Measurements from ENCODE around the gene BNIP1. TPM values are rescaled to one million over a fixed set of nuclear protein-coding genes. Genes with fewer than 3 reads are reported as not detected.

Gene BNIP1
- total RNA-seq, 1 donor from 2014 or later: 13.2 TPM

DNA sequence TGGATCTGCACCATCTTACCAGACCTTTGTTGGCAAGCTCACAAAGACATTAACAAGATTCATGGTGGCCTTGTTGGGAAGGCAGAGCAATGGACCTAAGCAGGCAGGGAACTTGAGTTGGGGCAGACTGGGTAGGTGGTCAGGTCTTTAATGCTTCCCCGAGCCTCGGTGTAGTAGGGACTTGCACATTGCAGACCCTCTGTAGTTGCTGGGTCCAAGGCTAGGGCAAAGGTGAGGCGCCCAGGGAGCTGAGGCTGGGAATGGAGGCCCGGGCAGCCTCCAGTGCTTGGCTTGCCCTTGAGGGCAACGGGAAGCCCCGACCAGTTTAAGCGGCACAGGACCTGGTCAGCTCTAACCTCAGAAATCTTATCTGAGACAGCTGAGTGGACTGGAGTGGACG is 66.5 kb downstream of the BNIP1 start:
- H3K79me2 ChIP-seq (ENCODE audit: insufficient read depth, low read length): no peaks in the 10 kb centered on the region
- H3K9me3 Mint-ChIP-seq (ENCODE audit: unreplicated experiment): peaks cover 6% of the 10 kb centered on the region
- H3K36me3 ChIP-seq (ENCODE audit: insufficient read depth, low read length): no peaks in the 10 kb centered on the region
- H3K4me3 ChIP-seq (ENCODE audit: insufficient read depth, low read depth, low read length): no peak overlapping the region
- FAIRE-seq (no peak), DNase-seq (ENCODE audit: low read depth) (no peak)
- H3K9me3 ChIP-seq (ENCODE audit: insufficient read depth, low read depth, low read length): no peaks in the 10 kb centered on the region
- H3K9ac ChIP-seq (ENCODE audit: low read length): no peak overlapping the region
- H4K20me1 ChIP-seq (ENCODE audit: insufficient read depth, low read length): no peaks in the 10 kb centered on the region
- H3K27me3 Mint-ChIP-seq (ENCODE audit: low read depth, unreplicated experiment): peaks cover 66% of the 10 kb centered on the region
- H3K4me2 ChIP-seq (ENCODE audit: low read length): no peak overlapping the region
- no peak overlapping the region for H2AFZ ChIP-seq (ENCODE audit: low read depth, low read length)
- no peak overlapping the region for H3K4me3 Mint-ChIP-seq (ENCODE audit: unreplicated experiment)
- no peak for TF ChIP-seq EZH2 (IDR thresholded peaks at IDR 0.05; ENCODE audit: insufficient read depth, low read length)
- TF ChIP-seq, protein P1, sequence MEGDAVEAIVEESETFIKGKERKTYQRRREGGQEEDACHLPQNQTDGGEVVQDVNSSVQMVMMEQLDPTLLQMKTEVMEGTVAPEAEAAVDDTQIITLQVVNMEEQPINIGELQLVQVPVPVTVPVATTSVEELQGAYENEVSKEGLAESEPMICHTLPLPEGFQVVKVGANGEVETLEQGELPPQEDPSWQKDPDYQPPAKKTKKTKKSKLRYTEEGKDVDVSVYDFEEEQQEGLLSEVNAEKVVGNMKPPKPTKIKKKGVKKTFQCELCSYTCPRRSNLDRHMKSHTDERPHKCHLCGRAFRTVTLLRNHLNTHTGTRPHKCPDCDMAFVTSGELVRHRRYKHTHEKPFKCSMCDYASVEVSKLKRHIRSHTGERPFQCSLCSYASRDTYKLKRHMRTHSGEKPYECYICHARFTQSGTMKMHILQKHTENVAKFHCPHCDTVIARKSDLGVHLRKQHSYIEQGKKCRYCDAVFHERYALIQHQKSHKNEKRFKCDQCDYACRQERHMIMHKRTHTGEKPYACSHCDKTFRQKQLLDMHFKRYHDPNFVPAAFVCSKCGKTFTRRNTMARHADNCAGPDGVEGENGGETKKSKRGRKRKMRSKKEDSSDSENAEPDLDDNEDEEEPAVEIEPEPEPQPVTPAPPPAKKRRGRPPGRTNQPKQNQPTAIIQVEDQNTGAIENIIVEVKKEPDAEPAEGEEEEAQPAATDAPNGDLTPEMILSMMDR (IDR thresholded peaks at IDR 0.05; ENCODE audit: insufficient read depth, low read depth, low read length): no peak
- no peak overlapping the region for H3K27ac Mint-ChIP-seq (ENCODE audit: unreplicated experiment)
- H3K27ac ChIP-seq (ENCODE audit: low read depth, low read length): no peak overlapping the region
- H3K4me1 Mint-ChIP-seq (ENCODE audit: low read depth, unreplicated experiment): no peaks in the 10 kb centered on the region
- H3K36me3 Mint-ChIP-seq (ENCODE audit: low read depth, unreplicated experiment): no peaks in the 10 kb centered on the region
- no peaks in the 10 kb centered on the region for H3K4me1 ChIP-seq (ENCODE audit: insufficient read depth, low read length)
- H3K27me3 ChIP-seq (ENCODE audit: insufficient read depth, low read length): peaks cover 33% of the 10 kb centered on the region

DNA sequence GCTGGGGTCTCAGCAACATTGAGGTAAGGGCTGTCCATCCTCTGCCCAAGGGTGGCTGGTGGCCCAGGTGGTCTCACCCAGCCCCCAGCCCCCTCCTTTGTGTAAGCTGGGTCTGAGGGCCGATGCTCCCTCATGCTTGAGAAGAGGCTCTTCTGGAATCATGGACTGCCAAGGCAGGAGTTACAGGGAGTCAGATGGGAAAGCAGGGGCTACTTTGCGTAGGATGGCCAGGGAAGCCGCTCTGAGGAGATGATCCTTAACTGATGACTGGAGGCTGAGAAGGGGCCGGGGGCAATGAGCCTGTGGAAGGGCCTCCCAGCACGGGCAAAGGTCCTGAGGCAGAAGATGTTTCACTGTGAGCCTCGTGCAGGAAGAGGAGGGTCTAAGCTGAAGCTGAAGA is 67.0 kb downstream of the BNIP1 start:
- no peaks in the 10 kb centered on the region for H3K79me2 ChIP-seq (ENCODE audit: insufficient read depth, low read length)
- H3K27ac ChIP-seq (ENCODE audit: low read depth, low read length): no peak overlapping the region
- H2AFZ ChIP-seq (ENCODE audit: low read depth, low read length): no peak overlapping the region
- Mint-ChIP-seq H3K9me3 (ENCODE audit: unreplicated experiment) (peaks cover 6% of the 10 kb centered on the region), H3K27me3 (ENCODE audit: low read depth, unreplicated experiment) (peaks cover 64% of the 10 kb centered on the region), H3K4me3 (ENCODE audit: unreplicated experiment) (no peak overlapping the region), H3K36me3 (ENCODE audit: low read depth, unreplicated experiment) (no peaks in the 10 kb centered on the region), H3K27ac (ENCODE audit: unreplicated experiment) (no peak overlapping the region), H3K4me1 (ENCODE audit: low read depth, unreplicated experiment) (no peaks in the 10 kb centered on the region)
- no peak overlapping the region for H3K4me2 ChIP-seq (ENCODE audit: low read length)
- DNase-seq (ENCODE audit: low read depth): no peak
- H3K4me1 ChIP-seq (ENCODE audit: insufficient read depth, low read length): no peaks in the 10 kb centered on the region
- H4K20me1 ChIP-seq (ENCODE audit: insufficient read depth, low read length): no peaks in the 10 kb centered on the region
- H3K36me3 ChIP-seq (ENCODE audit: insufficient read depth, low read length): no peaks in the 10 kb centered on the region
- no peaks in the 10 kb centered on the region for H3K9me3 ChIP-seq (ENCODE audit: insufficient read depth, low read depth, low read length)
- peaks cover 29% of the 10 kb centered on the region for H3K27me3 ChIP-seq (ENCODE audit: insufficient read depth, low read length)
- TF ChIP-seq, protein P1 (IDR thresholded peaks at IDR 0.05; ENCODE audit: insufficient read depth, low read depth, low read length): no peak
- TF ChIP-seq EZH2 (IDR thresholded peaks at IDR 0.05; ENCODE audit: insufficient read depth, low read length): no peak
- H3K9ac ChIP-seq (ENCODE audit: low read length): no peak overlapping the region
- H3K4me3 ChIP-seq (ENCODE audit: insufficient read depth, low read depth, low read length): no peak overlapping the region
- no peak for FAIRE-seq

DNA sequence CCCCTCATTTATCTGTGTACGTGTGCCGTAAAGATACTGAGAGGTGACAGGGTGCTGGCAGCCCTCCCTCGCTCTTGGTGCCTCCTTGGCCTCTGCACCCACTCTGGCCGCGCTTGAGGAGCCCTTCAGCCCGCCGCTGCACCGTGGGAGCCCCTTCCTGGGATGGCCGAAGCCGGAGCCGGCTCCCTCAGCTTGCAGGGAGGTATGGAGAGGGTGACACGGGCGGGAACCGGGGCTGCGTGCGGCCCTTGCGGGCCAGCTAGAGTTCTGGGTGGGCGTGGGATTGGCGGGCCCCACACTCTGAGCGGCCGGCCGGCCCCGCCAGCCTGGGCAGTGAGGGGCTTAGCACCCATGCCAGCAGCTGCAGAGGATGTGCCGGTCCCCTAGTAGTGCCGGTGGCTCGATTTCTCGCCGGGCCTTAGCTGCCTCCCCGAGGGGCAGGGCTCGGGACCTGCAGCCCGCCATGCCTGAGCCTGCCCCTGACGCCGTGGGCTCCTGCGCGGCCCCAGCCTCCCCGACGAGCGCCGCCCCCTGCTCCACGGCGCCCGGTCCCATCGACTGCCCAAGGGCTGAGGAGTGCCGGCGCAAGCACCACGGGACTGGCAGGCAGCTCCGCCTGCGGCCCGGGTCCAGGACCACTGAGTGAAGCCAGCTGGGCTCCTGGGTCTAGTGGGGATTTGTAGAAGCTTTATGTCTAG is 69.1 kb downstream of the BNIP1 start:
- Histone ChIP-seq H3K9me3 (ENCODE audit: insufficient read depth, low read depth, low read length) (no peaks in the 10 kb centered on the region), H3K4me1 (ENCODE audit: insufficient read depth, low read length) (no peaks in the 10 kb centered on the region), H3K79me2 (ENCODE audit: insufficient read depth, low read length) (no peaks in the 10 kb centered on the region), H3K4me3 (ENCODE audit: insufficient read depth, low read depth, low read length) (no peak overlapping the region), H3K27ac (ENCODE audit: low read depth, low read length) (no peak overlapping the region), H3K4me2 (ENCODE audit: low read length) (no peak overlapping the region), H3K9ac (ENCODE audit: low read length) (no peak overlapping the region), H2AFZ (ENCODE audit: low read depth, low read length) (no peak overlapping the region), H3K27me3 (ENCODE audit: insufficient read depth, low read length) (peaks cover 25% of the 10 kb centered on the region), H3K36me3 (ENCODE audit: insufficient read depth, low read length) (no peaks in the 10 kb centered on the region), H4K20me1 (ENCODE audit: insufficient read depth, low read length) (no peaks in the 10 kb centered on the region)
- Mint-ChIP-seq H3K9me3 (ENCODE audit: unreplicated experiment) (peaks cover 9% of the 10 kb centered on the region), H3K27me3 (ENCODE audit: low read depth, unreplicated experiment) (peaks cover 61% of the 10 kb centered on the region), H3K4me3 (ENCODE audit: unreplicated experiment) (no peak overlapping the region), H3K4me1 (ENCODE audit: low read depth, unreplicated experiment) (no peaks in the 10 kb centered on the region), H3K27ac (ENCODE audit: unreplicated experiment) (no peak overlapping the region), H3K36me3 (ENCODE audit: low read depth, unreplicated experiment) (no peaks in the 10 kb centered on the region)
- FAIRE-seq (no peak), DNase-seq (ENCODE audit: low read depth) (no peak)
- TF ChIP-seq, protein P1 (IDR thresholded peaks at IDR 0.05; ENCODE audit: insufficient read depth, low read depth, low read length): no peak
- no peak for TF ChIP-seq EZH2 (IDR thresholded peaks at IDR 0.05; ENCODE audit: insufficient read depth, low read length)
